Hepatic stellate cell (primary cell): ENCODE measurements around the gene GREB1L.

Experiments
- DNase-seq: peaks from one replicate; pipeline ENCODE4 v3.0.0; 2011; ENCODE audit warnings: low spot score

Gene GREB1L

DNA sequence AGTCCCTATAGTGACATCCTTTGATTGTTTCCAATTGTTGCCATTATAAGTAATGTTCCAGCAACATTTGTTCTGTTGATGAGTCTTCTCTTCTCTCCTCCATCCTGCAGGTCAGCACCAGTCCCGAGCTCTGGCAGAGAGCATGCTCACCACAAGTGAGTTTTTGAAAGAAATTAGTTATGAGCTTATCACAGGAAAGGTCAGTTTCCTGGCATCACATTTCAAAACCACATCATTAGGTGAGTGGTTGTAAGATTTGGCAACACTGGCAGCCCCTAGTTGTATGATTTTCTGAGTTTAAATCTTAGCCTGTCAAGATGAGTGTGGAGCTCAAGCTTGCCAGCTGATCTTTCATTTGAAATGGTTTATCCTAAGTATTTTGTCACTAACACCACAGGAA is 208.9 kb downstream of the GREB1L start:
- no peak for DNase-seq

- no peak for DNase-seq
These were observed 209.8 kb downstream of the GREB1L start for GRCh38 chr18:21451851-21452250.

GRCh38 chr18:21452276-21452780 is 210.3 kb downstream of the GREB1L start:
- DNase-seq = no peak

DNA sequence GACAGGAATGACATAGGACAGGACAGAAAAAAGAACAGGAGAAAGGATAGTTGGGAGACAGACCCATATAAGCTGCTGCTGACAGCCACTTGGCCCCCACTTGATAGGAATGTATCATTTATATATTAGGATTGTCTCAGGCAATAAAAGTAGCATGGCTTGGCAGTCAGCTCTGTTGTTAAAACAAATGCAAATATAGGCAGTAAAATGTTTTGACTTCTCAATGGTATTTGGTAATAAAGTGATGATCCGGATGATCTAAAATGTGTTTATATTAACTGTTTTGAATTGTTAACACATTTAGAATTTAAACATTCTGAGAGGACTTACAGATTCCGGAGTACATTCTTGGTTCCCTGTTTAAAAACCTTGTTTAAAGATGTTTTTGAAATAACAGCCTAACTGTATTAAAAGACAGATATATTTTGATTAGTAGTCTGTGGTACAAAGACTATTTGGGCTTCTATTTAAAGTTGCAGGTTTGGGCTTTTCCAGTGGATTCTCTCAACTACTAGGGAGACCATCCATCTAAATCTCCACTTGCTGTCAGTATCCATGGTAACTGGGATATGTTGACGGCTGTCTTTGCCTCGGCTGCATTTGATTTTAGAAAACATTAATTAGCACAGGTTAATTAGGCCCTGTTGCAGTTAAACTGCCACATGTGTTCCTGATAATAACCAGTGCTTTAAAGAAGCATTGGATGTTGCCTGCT is 210.9 kb downstream of the GREB1L start:
- DNase-seq = no peak

GRCh38 chr18:21453511-21453901 is 211.5 kb downstream of the GREB1L start:
- no peak for DNase-seq

DNA sequence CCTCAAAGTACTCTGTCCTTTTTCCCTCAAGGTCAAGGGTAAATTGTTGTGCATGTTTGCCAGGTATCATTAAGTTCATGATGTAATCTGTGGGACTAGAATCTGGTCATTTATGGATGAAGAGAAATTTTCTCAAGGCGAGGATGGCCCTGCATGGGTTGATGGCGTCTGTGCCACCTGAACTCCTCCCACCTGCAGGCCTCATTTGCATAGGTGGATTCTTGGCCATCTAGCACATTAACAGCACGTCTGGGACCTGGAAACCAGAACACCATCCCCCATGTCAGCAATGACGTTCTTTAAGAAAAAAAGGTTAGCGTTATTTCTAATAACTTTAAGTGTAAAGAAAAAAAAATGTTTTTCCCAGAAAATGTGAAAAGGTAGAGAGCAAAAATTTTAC is 212.7 kb downstream of the GREB1L start:
- DNase-seq = no peak

DNA sequence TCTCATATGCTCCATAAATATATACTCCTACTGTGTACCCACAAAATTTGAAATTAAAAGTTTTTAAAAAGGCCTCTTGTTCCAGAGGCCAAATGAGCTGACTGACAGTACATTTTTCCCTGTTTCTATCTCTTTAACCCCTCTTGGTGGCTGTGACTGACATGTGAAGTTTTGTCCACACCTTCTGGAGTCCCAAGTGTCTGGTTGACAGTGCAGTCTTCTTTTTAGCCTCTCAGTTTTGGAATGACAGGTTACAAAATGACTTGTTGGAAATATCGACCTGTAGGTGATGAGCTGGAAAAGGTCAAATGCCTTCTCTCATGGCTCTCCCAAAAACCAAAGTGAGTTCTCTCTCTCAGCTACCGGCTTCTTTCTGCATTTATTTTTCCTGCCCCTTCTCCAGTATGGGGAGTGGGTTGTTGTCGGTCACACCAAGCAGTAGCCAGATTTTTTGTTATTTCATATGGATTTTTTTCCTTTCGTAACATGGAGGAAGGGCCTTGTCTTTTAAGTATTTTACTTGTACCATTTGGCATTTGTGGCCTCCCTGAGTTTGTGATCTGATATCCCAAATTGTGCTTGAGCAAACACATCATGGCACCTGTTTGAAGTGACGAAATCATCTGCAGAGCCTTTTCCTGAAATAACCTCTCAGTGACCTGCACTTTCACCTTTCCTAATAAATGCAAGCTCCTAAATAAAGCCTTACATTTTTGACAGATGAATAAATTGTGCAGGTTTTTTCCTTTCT is 214.6 kb downstream of the GREB1L start:
- DNase-seq = no peak

GRCh38 chr18:21457179-21457535 is 215.1 kb downstream of the GREB1L start:
- DNase-seq = no peak

DNA sequence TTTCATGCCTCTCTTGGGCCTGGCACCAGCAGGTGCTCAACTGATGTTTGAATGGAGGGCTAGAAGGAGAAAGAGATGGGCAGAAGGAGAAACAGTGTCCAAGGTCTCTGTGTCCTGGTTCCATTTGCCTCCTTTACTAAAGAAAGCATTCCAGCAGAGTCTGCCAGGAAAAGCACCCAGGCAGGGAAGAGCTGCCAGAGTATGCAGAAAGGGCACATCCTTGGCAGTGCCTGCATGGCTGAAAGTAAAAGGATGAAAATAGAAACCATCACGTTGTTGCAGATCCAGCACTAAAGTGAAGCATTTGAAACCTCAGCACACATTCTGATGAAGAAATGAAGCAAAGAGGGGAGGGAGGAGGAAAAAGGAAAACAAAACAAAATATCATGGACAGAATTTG is 216.3 kb downstream of the GREB1L start:
- no peak for DNase-seq

DNA sequence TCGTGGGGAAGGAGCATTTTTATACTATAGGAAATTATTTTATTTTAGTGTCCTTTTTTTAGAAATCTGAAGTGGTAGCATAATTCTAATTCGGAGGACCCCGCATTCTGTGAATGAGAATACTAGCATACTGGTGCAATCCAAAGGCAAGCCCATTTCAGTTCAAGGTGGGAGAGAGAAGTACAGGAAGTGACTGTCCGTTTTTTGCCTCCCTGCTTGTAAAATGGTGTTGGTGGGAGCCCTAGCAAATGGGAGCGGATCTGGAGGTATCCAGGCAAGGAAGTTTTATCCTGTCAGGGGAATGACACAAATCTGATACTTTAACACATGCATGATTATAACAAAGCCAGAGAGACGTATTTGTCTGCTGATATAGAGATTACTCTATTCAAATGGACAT is 216.8 kb downstream of the GREB1L start:
- no peak for DNase-seq

- DNase-seq = no peak
These were observed 217.8 kb downstream of the GREB1L start for GRCh38 chr18:21459706-21460286.

GRCh38 chr18:21461460-21461859 is 219.4 kb downstream of the GREB1L start:
- no peak for DNase-seq

DNA sequence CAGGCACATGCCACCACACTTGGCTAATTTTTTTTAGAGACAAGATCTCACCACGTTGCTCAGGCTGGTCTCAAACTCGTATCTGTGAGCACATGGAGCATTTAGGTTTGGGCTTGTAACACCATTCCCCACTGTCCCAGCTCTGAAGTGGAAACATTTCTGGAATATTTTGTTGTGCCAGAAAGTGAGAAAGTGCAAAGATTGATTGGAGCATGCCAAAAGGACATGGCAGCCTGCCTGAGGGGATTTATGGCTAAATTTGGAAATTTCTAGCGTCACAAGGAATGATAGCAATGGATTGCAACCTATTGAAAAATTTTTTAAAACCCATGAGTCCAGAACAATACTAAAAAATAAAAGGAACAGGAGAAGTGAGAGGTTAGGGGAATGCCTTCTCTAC is 221.7 kb downstream of the GREB1L start:
- DNase-seq = no peak

- no peak for DNase-seq
These were observed 226.6 kb downstream of the GREB1L start for GRCh38 chr18:21468514-21469164.

GRCh38 chr18:21472741-21473140 is 230.7 kb downstream of the GREB1L start:
- no peak for DNase-seq

GRCh38 chr18:21474621-21475020 is 232.6 kb downstream of the GREB1L start:
- DNase-seq = no peak

DNA sequence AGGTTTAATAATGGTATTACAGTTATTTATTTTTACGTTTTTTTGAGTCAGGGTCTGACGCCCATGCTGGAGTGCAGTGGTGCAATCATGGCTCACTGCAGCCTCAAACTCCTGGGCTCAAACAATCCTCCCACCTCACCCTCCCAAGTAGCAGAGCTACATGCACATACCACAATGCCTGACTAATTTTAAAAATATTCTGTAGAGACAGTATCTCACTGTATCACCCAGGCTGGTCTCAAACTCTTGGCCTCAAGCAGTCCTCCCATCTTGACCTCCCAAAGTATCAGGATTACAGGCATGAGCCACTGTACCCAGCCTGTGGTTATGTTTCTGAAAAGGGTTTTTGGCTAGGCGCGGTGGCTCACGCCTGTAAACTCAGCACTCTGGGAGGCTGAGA is 237.7 kb downstream of the GREB1L start:
- DNase-seq = no peak

DNA sequence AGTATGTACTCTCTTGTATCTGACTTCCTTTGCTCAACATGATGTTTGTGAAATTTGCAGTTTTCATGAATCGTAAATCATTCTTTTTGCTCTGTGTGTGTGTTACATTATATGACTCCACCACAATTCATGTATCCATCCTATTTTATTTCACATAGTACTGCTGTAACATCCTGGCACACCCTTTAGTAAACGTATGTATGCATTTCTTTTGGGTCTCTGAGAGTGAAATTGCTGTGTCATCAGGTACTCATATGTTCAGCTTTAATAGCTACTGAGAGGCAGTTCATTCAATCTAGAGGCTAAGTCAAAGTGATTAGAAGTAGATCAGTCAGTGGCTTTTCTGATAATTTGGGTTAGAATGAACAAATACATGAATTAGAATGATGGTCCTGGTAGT is 239.7 kb downstream of the GREB1L start:
- DNase-seq = no peak

DNA sequence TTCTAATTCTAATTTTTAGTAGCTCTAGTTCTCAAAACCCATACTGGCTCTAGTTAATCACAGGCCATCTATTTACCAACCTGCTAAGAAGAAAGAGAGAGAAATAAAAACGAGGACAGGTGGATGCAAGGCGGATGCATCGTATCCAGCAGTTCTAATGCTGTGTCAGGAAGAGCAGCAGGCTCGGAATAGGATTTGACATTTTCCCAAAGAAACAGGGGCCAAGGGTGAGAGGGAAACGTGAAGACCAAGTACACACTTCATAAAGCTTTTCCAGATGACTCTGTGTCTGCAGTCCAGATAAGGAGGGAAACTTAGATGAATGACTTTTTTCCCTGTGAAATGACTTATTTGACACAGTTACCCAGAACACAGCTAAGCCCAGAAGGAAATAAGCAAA is 241.0 kb downstream of the GREB1L start:
- DNase-seq = no peak

DNA sequence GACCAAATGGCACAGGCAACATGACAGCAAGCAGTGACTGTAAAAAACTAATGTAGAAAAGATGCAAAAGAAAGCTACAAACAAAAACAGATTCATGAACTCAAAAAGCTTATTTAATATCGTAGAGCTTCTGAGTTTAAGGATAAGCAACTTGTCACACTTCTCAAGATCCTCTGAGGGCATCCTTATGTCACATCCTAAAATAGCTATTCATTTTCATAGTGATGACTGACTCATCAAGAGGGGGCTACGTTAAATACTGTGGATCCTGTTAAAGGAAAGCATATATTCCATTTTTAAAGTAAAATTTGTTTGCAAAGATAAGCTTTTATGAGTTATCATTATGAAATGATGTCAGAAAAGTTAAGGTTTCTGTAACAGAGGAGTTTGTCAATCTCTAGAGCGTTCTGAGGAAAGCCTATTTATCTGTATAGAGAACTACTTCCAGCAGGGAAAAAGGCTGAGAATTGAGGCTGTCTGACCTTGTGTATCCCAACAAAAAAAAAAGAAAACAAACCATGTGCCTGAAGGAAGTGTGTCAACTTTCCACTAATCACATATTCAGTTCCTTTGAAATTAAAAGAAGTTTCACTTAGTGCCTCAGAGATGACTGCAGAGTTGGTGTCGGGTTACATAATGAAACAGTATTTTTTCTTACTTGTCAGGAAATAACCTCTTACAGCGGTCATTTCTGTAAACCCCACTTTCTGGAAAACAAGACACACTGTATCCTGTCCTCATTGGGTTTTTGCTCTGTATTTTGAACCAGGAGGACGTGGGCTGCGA is 243.0 kb downstream of the GREB1L start:
- peak; percentile 26 for DNase-seq

GRCh38 chr18:21486905-21487437 is 244.9 kb downstream of the GREB1L start:
- DNase-seq = no peak
